MM.1S (cell line): Measurements from ENCODE around the gene LHX4.

Source experiments
- DNase-seq: peaks from one replicate; pipeline ENCODE4 v3.0.0-alpha.2; 2015
- H2AFZ ChIP-seq: fragments of 300-600 bp; sonication (generic); 2 replicates; pipeline ENCODE4 v1.6.0; 2016; ENCODE audit warnings: antibody characterized with exemption, low read length
- H3F3A ChIP-seq: fragments of 300-600 bp; sonication (generic); 2 replicates; pipeline ENCODE4 v1.6.1; 2016; ENCODE audit warnings: mild to moderate bottlenecking, antibody characterized with exemption, low read length, moderate library complexity, mixed read lengths; ENCODE audit not compliant: insufficient read depth
- H3K27ac ChIP-seq: fragments of 300-600 bp; sonication (generic); 2 replicates; pipeline ENCODE4 v1.5.1; 2016; ENCODE audit warnings: mild to moderate bottlenecking, low read length
- H3K27me3 ChIP-seq: fragments of 300-600 bp; sonication (generic); replicated peaks from 2 replicates; pipeline ENCODE4 v1.6.0; 2016; ENCODE audit warnings: low read length; ENCODE audit not compliant: insufficient read depth
- H3K36me3 ChIP-seq: fragments of 300-600 bp; sonication (generic); replicated peaks from 2 replicates; pipeline ENCODE4 v1.6.1; 2016; ENCODE audit warnings: mild to moderate bottlenecking, low read length, mixed read lengths; ENCODE audit not compliant: insufficient read depth
- H3K4me1 ChIP-seq: fragments of 300-600 bp; sonication (generic); 2 replicates; pipeline ENCODE4 v1.6.1; 2016; ENCODE audit warnings: low read length, mixed read lengths
- H3K4me2 ChIP-seq: fragments of 300-600 bp; sonication (generic); 2 replicates; pipeline ENCODE4 v1.6.0; 2016; ENCODE audit warnings: low read depth, low read length
- H3K4me3 ChIP-seq: fragments of 300-600 bp; sonication (generic); 2 replicates; pipeline ENCODE4 v1.5.1; 2016; ENCODE audit warnings: low read length, mixed read lengths
- H3K79me2 ChIP-seq: fragments of 300-600 bp; sonication (generic); 2 replicates; pipeline ENCODE4 v1.6.1; 2016; ENCODE audit warnings: mixed run types, low read length, mixed read lengths
- H3K9ac ChIP-seq: fragments of 300-600 bp; sonication (generic); 2 replicates; pipeline ENCODE4 v1.6.1; 2016; ENCODE audit warnings: low read length, mixed read lengths
- H3K9me2 ChIP-seq: fragments of 300-600 bp; sonication (generic); replicated peaks from 2 replicates; pipeline ENCODE4 v1.6.1; 2016; ENCODE audit warnings: mild to moderate bottlenecking, low read length, mixed read lengths; ENCODE audit not compliant: insufficient read depth
- H3K9me3 ChIP-seq: fragments of 300-600 bp; sonication (generic); replicated peaks from 2 replicates; pipeline ENCODE4 v1.6.1; 2016; ENCODE audit warnings: mild to moderate bottlenecking, low read length, mixed read lengths; ENCODE audit not compliant: insufficient read depth
- H4K20me1 ChIP-seq: fragments of 300-600 bp; sonication (generic); 2 replicates; pipeline ENCODE4 v1.6.1; 2016; ENCODE audit warnings: mild to moderate bottlenecking, low read length, moderate library complexity, mixed read lengths; ENCODE audit not compliant: insufficient read depth
- CTCF ChIP-seq: fragments of 300-600 bp; sonication (generic); IDR thresholded peaks from 2 replicates; pipeline ENCODE4 v1.5.1; 2016; ENCODE audit warnings: antibody characterized with exemption, low read length, mixed read lengths
- EZH2 ChIP-seq: fragments of 300-600 bp; sonication (generic); optimal IDR thresholded peaks from 2 replicates; pipeline ENCODE3; 2017; ENCODE audit warnings: low read depth, mild to moderate bottlenecking, antibody characterized with exemption, low read length, mixed read lengths
- EZH2phosphoT487 ChIP-seq: fragments of 300-600 bp; sonication (generic); IDR thresholded peaks from 2 replicates; pipeline ENCODE4 v1.6.1; 2018; ENCODE audit warnings: antibody characterized with exemption, low read length

LHX4 gene

DNA sequence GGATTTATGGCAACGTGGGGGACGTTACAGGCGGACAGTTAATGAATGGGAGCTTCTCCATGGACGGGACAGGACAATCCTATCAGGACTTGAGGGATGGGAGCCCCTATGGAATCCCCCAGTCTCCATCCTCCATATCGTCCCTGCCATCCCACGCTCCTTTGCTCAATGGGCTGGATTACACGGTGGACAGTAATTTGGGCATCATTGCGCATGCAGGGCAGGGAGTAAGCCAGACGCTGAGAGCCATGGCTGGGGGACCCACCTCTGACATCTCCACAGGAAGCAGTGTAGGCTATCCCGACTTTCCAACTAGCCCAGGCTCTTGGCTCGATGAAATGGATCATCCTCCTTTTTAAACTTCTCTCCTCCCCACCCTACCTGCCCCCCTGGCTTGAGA, 44.2 kb downstream of the LHX4 start:
- Histone ChIP-seq H3K4me2 (no peak overlapping the region), H3K79me2 (no peaks in the 10 kb centered on the region), H3K27me3 (no peaks in the 10 kb centered on the region), H3K27ac (no peak overlapping the region), H3K9me3 (no peaks in the 10 kb centered on the region), H4K20me1 (no peaks in the 10 kb centered on the region), H3K36me3 (no peaks in the 10 kb centered on the region), H3F3A (no peaks in the 10 kb centered on the region), H3K9ac (no peak overlapping the region), H3K4me1 (no peaks in the 10 kb centered on the region), H2AFZ (no peak overlapping the region), H3K4me3 (no peak overlapping the region), H3K9me2 (no peaks in the 10 kb centered on the region)
- DNase-seq, result no peak
- TF ChIP-seq EZH2, result no peak
- no peak for TF ChIP-seq EZH2phosphoT487
- no peak for TF ChIP-seq CTCF

- Histone ChIP-seq H3K79me2 (no peaks in the 10 kb centered on the region), H3F3A (no peaks in the 10 kb centered on the region), H3K27ac (no peak overlapping the region), H3K36me3 (no peaks in the 10 kb centered on the region), H3K9me2 (no peaks in the 10 kb centered on the region), H3K9me3 (no peaks in the 10 kb centered on the region), H4K20me1 (no peaks in the 10 kb centered on the region), H3K27me3 (no peaks in the 10 kb centered on the region), H2AFZ (no peak overlapping the region), H3K4me1 (no peaks in the 10 kb centered on the region), H3K4me2 (no peak overlapping the region), H3K9ac (no peak overlapping the region), H3K4me3 (no peak overlapping the region)
- no peak for DNase-seq
- TF ChIP-seq CTCF, result no peak
- TF ChIP-seq EZH2phosphoT487, result no peak
- no peak for TF ChIP-seq EZH2
Measured at GRCh38 chr1:180275726-180276125, 45.7 kb downstream of the LHX4 start.

- H3K9ac ChIP-seq, result no peak overlapping the region
- no peak for DNase-seq
- H3K27ac ChIP-seq, result no peak overlapping the region
- H4K20me1 ChIP-seq, result no peaks in the 10 kb centered on the region
- no peak for TF ChIP-seq EZH2
- TF ChIP-seq EZH2phosphoT487, result no peak
- TF ChIP-seq CTCF, result no peak
- no peak overlapping the region for H2AFZ ChIP-seq
- H3K27me3 ChIP-seq, result no peaks in the 10 kb centered on the region
- H3K36me3 ChIP-seq, result no peaks in the 10 kb centered on the region
- no peak overlapping the region for H3K4me2 ChIP-seq
- no peaks in the 10 kb centered on the region for H3K79me2 ChIP-seq
- no peaks in the 10 kb centered on the region for H3K4me1 ChIP-seq
- no peaks in the 10 kb centered on the region for H3K9me2 ChIP-seq
- no peaks in the 10 kb centered on the region for H3F3A ChIP-seq
- H3K4me3 ChIP-seq, result no peak overlapping the region
- H3K9me3 ChIP-seq, result no peaks in the 10 kb centered on the region
Measured at GRCh38 chr1:180277476-180278193, 47.6 kb downstream of the LHX4 start.
